Stomach (tissue), 9 donors: ENCODE data around the gene TLNRD1. TPM values are rescaled to one million over a fixed set of nuclear protein-coding genes. Genes with fewer than 3 reads are reported as not detected.

Experiments
- DNase-seq, 2 donors: peaks; one replicate each; pipeline versions ENCODE4 v3.0.0 to v3.0.0-alpha.2; 2013 to 2019
- H3K27ac ChIP-seq, 5 donors: fragments of 200-600 bp in 4 of 5; sonication (generic) in 4 of 5; one replicate each; pipeline ENCODE4 v1.5.1; 2013 to 2019; ENCODE audit warnings: mild to moderate bottlenecking in 1 of 5, moderate library complexity in 1 of 5
- H3K27me3 ChIP-seq, 3 donors: fragments of 200-600 bp; sonication (generic); one replicate each; pipeline ENCODE4 v1.5.1; 2017 to 2019; ENCODE audit warnings: mixed run types in 1 of 3
- H3K36me3 ChIP-seq, 4 donors: fragments of 200-600 bp; sonication (generic); 1 replicate in 3 of 4; 2 replicates in 1 of 4; pipeline ENCODE4 v1.5.1; 2016 to 2019
- H3K4me1 ChIP-seq, 4 donors: fragments of 200-600 bp; sonication (generic); one replicate each; pipeline ENCODE4 v1.5.1; 2016 to 2019
- H3K4me3 ChIP-seq, 4 donors: fragments of 200-600 bp; sonication (generic) in 3 of 4; one replicate each; pipeline ENCODE4 v1.5.1; 2016 to 2019; ENCODE audit warnings: mild to moderate bottlenecking in 1 of 4
- H3K9me3 ChIP-seq, 4 donors: fragments of 200-600 bp; sonication (generic); one replicate each; pipeline ENCODE4 v1.5.1; 2016 to 2019
- CTCF ChIP-seq, 7 experiments: fragments of 450-650 bp in 4 of 7; fragments of 200-600 bp in 3 of 7; sonication (generic) in 3 of 7; IDR thresholded peaks; one replicate each; pipeline ENCODE4 v1.5.1; 2016 to 2019; ENCODE audit warnings: antibody characterized with exemption in 7 of 7, control low read depth in 2 of 7, mild to moderate bottlenecking in 1 of 7
- EP300 ChIP-seq: sonication (generic); formaldehyde crosslinking; IDR thresholded peaks from one replicate; pipeline ENCODE4 v1.6.1; 2017; ENCODE audit warnings: antibody characterized with exemption
- POLR2A ChIP-seq, 4 donors: fragments of 450-650 bp; IDR thresholded peaks; one replicate each; pipeline ENCODE4 v1.6.1; 2016; ENCODE audit warnings: antibody characterized with exemption in 4 of 4, control low read depth in 2 of 4, mild to moderate bottlenecking in 1 of 4, moderate library complexity in 1 of 4
- POLR2AphosphoS5 ChIP-seq, 3 donors: sonication (generic); formaldehyde crosslinking; IDR thresholded peaks; one replicate each; pipeline ENCODE4 v1.6.1; 2016; ENCODE audit warnings: antibody characterized with exemption in 3 of 3
- WGBS, 5 donors: extraction: QIAGEN DNeasy Blood & Tissue Kit in 3 of 5; methylation state at CpG; one replicate each; pipeline versions ENCODE4 v1.1.5 to v1.1.7; 2013 to 2018; 5-methylcytosine and 5-hydroxymethylcytosine counted together
- intact Hi-C: fragments of 100-400 bp; cut with DNase I; formaldehyde crosslinking; loops from one replicate; pipeline ENCODE4 v1.15.1; 2023; ENCODE audit warnings: low total_unique reads
- polyA plus RNA-seq, 3 donors: library from polyadenylated mRNA; stranded (reverse); fragments of 200-250 nt; gene quantifications; one replicate each; pipeline ENCODE4 v1.2.3, GENCODE V29; 2013
- total RNA-seq, 5 donors: library from RNA; depleted of rRNA; stranded (reverse); fragments of >200 nt; gene quantifications; one replicate each; pipeline versions ENCODE4 v1.1.0 to v1.2.3, GENCODE V29; 2014 to 2016
- donor health status: healthy with polysubstance abuse.
- donor health status: Bipolar disorder and iron deficiency.
- donor health status: healthy.

Gene TLNRD1
- total and polyA plus RNA-seq, 8 donors = 1.8 to 88.3 (median 10.0) TPM

- Histone ChIP-seq H3K4me3 (no peak overlapping the region), H3K27ac (peak overlapping the region in 2 of 5 donors; percentile 7 to 14), H3K4me1 (peaks cover 15 to 25% (median 20%) of the 10 kb centered on the region in 4 donors), H3K27me3 (no peaks in the 10 kb centered on the region), H3K9me3 (no peaks in the 10 kb centered on the region), H3K36me3 (peaks cover 14 to 68% (median 43%) of the 10 kb centered on the region in 4 donors)
- intact Hi-C loops = no loop called here
- TF ChIP-seq POLR2AphosphoS5 (IDR thresholded peaks at IDR 0.05) (peak in 1 of 3 donors; percentile 11), EP300 (no peak)
- peak in 1 of 2 donors; percentile 44 for DNase-seq
- 84 to 88% (median 85%) methylated on average over 7 of the region's 7 CpGs for WGBS, 5 donors
Measured at GRCh38 chr15:80978685-80979329, 21.9 kb upstream of the TLNRD1 start.

DNA sequence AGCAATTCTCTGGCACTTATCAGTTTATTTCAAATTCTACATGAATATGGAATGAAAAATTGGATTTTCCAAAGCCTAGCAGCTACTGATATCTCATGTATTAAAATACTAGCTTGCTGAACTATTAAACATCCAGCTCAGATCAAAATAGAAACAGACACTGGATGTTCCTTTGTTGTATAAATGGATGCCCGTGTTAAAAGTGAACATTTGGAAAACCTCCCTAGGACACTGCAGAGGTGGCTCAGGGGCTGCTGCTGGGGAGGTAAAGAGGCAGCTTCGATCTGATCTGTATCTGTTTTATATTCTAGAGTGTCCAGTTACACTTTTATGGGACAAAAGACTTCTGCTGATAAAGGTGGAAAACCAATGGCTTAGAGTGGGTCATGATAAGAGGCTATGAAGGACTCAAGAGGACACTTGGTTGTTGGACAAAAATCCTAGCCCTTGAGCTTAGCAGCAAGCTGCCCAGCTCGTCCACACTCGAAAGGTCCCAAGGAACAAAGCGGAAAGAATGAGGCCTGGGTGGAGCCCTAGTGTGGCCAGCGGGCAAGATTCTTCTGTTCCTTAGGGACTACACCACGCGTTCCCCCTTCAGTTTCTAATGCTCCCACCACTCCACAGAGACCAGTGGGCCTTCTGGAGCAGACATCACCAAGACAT lies 21.1 kb upstream of the TLNRD1 start:
- no peak overlapping the region for H3K27ac ChIP-seq
- H3K4me1 ChIP-seq = peaks cover 15 to 29% (median 20%) of the 10 kb centered on the region in 4 donors
- H3K9me3 ChIP-seq = no peaks in the 10 kb centered on the region
- TF ChIP-seq EP300 (no peak), CTCF (IDR thresholded peaks at IDR 0.05) (no peak), POLR2A (IDR thresholded peaks at IDR 0.05) (no peak), POLR2AphosphoS5 (IDR thresholded peaks at IDR 0.05) (no peak)
- no peak overlapping the region for H3K4me3 ChIP-seq
- peaks cover 14 to 64% (median 43%) of the 10 kb centered on the region in 4 donors for H3K36me3 ChIP-seq
- intact Hi-C loops = no loop called here
- no peak for DNase-seq
- 68 to 88% (median 87%) methylated on average over 8 of the region's 8 CpGs for WGBS, 5 donors
- H3K27me3 ChIP-seq = no peaks in the 10 kb centered on the region

GRCh38 chr15:80982205-80982604 lies 18.5 kb upstream of the TLNRD1 start:
- H3K4me1 ChIP-seq = peaks cover 19 to 52% (median 35%) of the 10 kb centered on the region in 4 donors
- TF ChIP-seq POLR2AphosphoS5 (IDR thresholded peaks at IDR 0.05) = no peak
- no peak for TF ChIP-seq CTCF (IDR thresholded peaks at IDR 0.05)
- TF ChIP-seq POLR2A (IDR thresholded peaks at IDR 0.05) = no peak
- TF ChIP-seq EP300 = no peak
- intact Hi-C loops = no loop called here
- H3K36me3 ChIP-seq = peaks cover 14 to 51% (median 41%) of the 10 kb centered on the region in 4 donors
- no peak for DNase-seq
- H3K4me3 ChIP-seq = no peak overlapping the region
- H3K27ac ChIP-seq = no peak overlapping the region
- no peaks in the 10 kb centered on the region for H3K9me3 ChIP-seq
- H3K27me3 ChIP-seq = no peaks in the 10 kb centered on the region
- WGBS, 5 donors = 84 to 92% (median 91%) methylated on average over 2 of the region's 2 CpGs

DNA sequence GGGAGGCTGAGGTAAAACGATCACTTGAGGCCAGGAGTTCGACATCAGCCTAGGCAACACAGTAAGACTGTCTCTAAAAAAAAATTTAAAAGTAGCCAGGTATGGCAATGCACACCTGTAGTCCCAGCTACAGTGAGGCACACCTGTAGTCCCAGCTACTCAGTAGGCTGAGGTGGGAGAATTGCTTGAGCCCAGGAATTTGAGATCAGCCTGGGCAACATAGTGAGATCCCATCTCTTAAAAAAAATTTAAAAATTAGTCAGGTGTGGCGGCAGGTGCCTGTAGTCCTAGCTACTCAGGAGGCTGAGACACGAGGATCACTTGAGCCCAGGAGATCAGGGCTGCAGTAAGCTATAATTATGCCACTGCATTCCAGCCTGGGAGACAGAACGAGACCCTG lies 17.9 kb upstream of the TLNRD1 start:
- Histone ChIP-seq H3K4me1 (peaks cover 19 to 52% (median 35%) of the 10 kb centered on the region in 4 donors), H3K4me3 (no peak overlapping the region), H3K27ac (no peak overlapping the region), H3K36me3 (peaks cover 14 to 48% (median 40%) of the 10 kb centered on the region in 4 donors), H3K9me3 (no peaks in the 10 kb centered on the region), H3K27me3 (no peaks in the 10 kb centered on the region)
- WGBS, 5 donors = 77 to 93% (median 91%) methylated on average over 5 of the region's 5 CpGs
- DNase-seq = no peak
- intact Hi-C loops = no loop called here
- no peak for TF ChIP-seq POLR2A (IDR thresholded peaks at IDR 0.05)
- TF ChIP-seq CTCF (IDR thresholded peaks at IDR 0.05) = no peak
- no peak for TF ChIP-seq EP300
- no peak for TF ChIP-seq POLR2AphosphoS5 (IDR thresholded peaks at IDR 0.05)
